HG03565 (cell line): ENCODE measurements around the gene MYO7A.
A peak's percentile ranks its signal among the peaks of the same experiment; 100 is the strongest.

Experiments
- ATAC-seq: cut with Tn5 transposase; IDR thresholded peaks from one replicate; pipeline ENCODE4 v1.9.1; 2021; ENCODE audit warnings: mild to moderate bottlenecking, moderate library complexity; ENCODE audit not compliant: unreplicated experiment

Gene MYO7A

GRCh38 chr11:77126156-77126775 lies 1.8 kb upstream of the MYO7A start:
- no peak for ATAC-seq

- no peak for ATAC-seq
These were observed 1.2 kb upstream of the MYO7A start for GRCh38 chr11:77126861-77127234.

- ATAC-seq = peak; percentile 41
These were observed 673 bp upstream of the MYO7A start for GRCh38 chr11:77127235-77127911.

- no peak for ATAC-seq
These were observed 1.2 kb downstream of the MYO7A start for GRCh38 chr11:77129069-77129841.

GRCh38 chr11:77129842-77130756 lies 2.1 kb downstream of the MYO7A start:
- ATAC-seq = no peak

- ATAC-seq = no peak
These were observed 2.9 kb downstream of the MYO7A start for GRCh38 chr11:77130763-77131513.

GRCh38 chr11:77131560-77131959 lies 3.5 kb downstream of the MYO7A start:
- no peak for ATAC-seq

- no peak for ATAC-seq
These were observed 7.0 kb downstream of the MYO7A start for GRCh38 chr11:77135069-77135468.

- no peak for ATAC-seq
These were observed 8.0 kb downstream of the MYO7A start for GRCh38 chr11:77136074-77136473.

- no peak for ATAC-seq
These were observed 8.9 kb downstream of the MYO7A start for GRCh38 chr11:77136784-77137420.

- no peak for ATAC-seq
These were observed 9.4 kb downstream of the MYO7A start for GRCh38 chr11:77137421-77137820.

GRCh38 chr11:77138106-77138649 lies 10.1 kb downstream of the MYO7A start:
- no peak for ATAC-seq

- no peak for ATAC-seq
These were observed 11.2 kb downstream of the MYO7A start for GRCh38 chr11:77139201-77139600.

- ATAC-seq = no peak
These were observed 12.3 kb downstream of the MYO7A start for GRCh38 chr11:77140231-77140851.

- ATAC-seq = no peak
These were observed 13.0 kb downstream of the MYO7A start for GRCh38 chr11:77141034-77141433.

- no peak for ATAC-seq
These were observed 13.4 kb downstream of the MYO7A start for GRCh38 chr11:77141475-77141874.

- peak; percentile 40 for ATAC-seq
These were observed 14.3 kb downstream of the MYO7A start for GRCh38 chr11:77142091-77142975.

GRCh38 chr11:77143405-77144020 lies 15.5 kb downstream of the MYO7A start:
- no peak for ATAC-seq
